A673 (cell line): ENCODE results near the gene CTAGE8. TPM values are rescaled to one million over a fixed set of nuclear protein-coding genes. Genes with fewer than 3 reads are reported as not detected.
"Not testable (repeated sequence)": the region's sequence is repeated elsewhere in the genome, so short reads cannot be mapped to it uniquely, and the experiment has no call there.

ENCODE experiments used
- BruUV-seq: library from RNA; stranded (reverse); fragments of 400-500 nt; replicated peaks from 2 replicates; lab custom pipeline; 2021; lab: Mats Ljungman, UMichigan
- CTCF ChIA-PET: fragments of 300-600 bp; sonication (Branson Sonifier 250); formaldehyde crosslinking; loops from one replicate; lab custom pipeline; 2022; ENCODE audit warnings: antibody characterized with exemption; lab: Charles Lee
- POLR2A ChIA-PET: fragments of 300-600 bp; sonication (Branson Sonifier 250); formaldehyde crosslinking; loops from one replicate; lab custom pipeline; 2022; ENCODE audit warnings: antibody characterized with exemption; ENCODE audit not compliant: low non-redundant PET; lab: Charles Lee
- DNase-seq: peaks from one replicate; pipeline ENCODE4 v3.0.0-alpha.2; 2015; ENCODE audit warnings: low spot score
- H3K27ac ChIP-seq: fragments of 200-600 bp; sonication (generic); 2 replicates; pipeline ENCODE4 v1.5.1; 2016; ENCODE audit warnings: mixed run types, low read depth, mild to moderate bottlenecking, mixed read lengths, antibody characterized with exemption, low read length; ENCODE audit not compliant: poor library complexity, severe bottlenecking
- H3K27me3 ChIP-seq: fragments of 200-600 bp; sonication (generic); replicated peaks from 2 replicates; pipeline ENCODE4 v1.6.1; 2017; ENCODE audit warnings: mixed run types, low read depth, mild to moderate bottlenecking, mixed read lengths, antibody characterized with exemption, low read length; ENCODE audit not compliant: insufficient read depth, poor library complexity
- H3K36me3 ChIP-seq: fragments of 200-600 bp; sonication (generic); 2 replicates; pipeline ENCODE4 v1.6.1; 2016; ENCODE audit warnings: mixed run types, mild to moderate bottlenecking, mixed read lengths, antibody characterized with exemption, low read length; ENCODE audit not compliant: insufficient read depth, poor library complexity, severe bottlenecking
- H3K4me1 ChIP-seq: fragments of 200-600 bp; sonication (generic); 2 replicates; pipeline ENCODE4 v1.6.1; 2017; ENCODE audit warnings: mixed run types, mild to moderate bottlenecking, mixed read lengths, antibody characterized with exemption, low read length; ENCODE audit not compliant: insufficient read depth, poor library complexity, severe bottlenecking
- H3K4me3 ChIP-seq: fragments of 200-600 bp; sonication (generic); 2 replicates; pipeline ENCODE4 v1.5.1; 2016; ENCODE audit warnings: low read depth, mixed run types, mild to moderate bottlenecking, mixed read lengths, low read length; ENCODE audit not compliant: poor library complexity, severe bottlenecking
- H3K9me3 ChIP-seq: fragments of 200-600 bp; sonication (generic); 2 replicates; pipeline ENCODE4 v1.6.1; 2016; ENCODE audit warnings: mixed run types, low read depth, mild to moderate bottlenecking, mixed read lengths, antibody characterized with exemption, low read length; ENCODE audit not compliant: poor library complexity, severe bottlenecking
- intact Hi-C: fragments of 100-400 bp; cut with micrococcal nuclease; formaldehyde crosslinking; loops from one replicate; pipeline ENCODE4 v1.10.0; 2022; ENCODE audit not compliant: unreplicated experiment
- total RNA-seq: library from RNA; stranded (reverse); gene quantifications from 2 replicates; pipeline ENCODE4 v1.2.3, GENCODE V29; 2021

The CTAGE8 gene
- total RNA-seq, 1 experiment from 2014 or later = 2.1 TPM

GRCh38 chr7:144302578-144303303 lies 33.7 kb upstream of the CTAGE8 start:
- H3K4me3 ChIP-seq, H3K4me1 ChIP-seq, BruUV-seq, H3K27ac ChIP-seq, intact Hi-C loops, H3K9me3 ChIP-seq, H3K27me3 ChIP-seq, H3K36me3 ChIP-seq, DNase-seq, POLR2A ChIA-PET, CTCF ChIA-PET: not testable (repeated sequence)

- H3K36me3 ChIP-seq, H3K4me3 ChIP-seq, DNase-seq, intact Hi-C loops, H3K9me3 ChIP-seq, H3K27ac ChIP-seq, H3K4me1 ChIP-seq, CTCF ChIA-PET, BruUV-seq, POLR2A ChIA-PET, H3K27me3 ChIP-seq: not testable (repeated sequence)
Measured at GRCh38 chr7:144293794-144294499, 24.9 kb upstream of the CTAGE8 start.

- H3K4me1 ChIP-seq, H3K27me3 ChIP-seq, H3K9me3 ChIP-seq, CTCF ChIA-PET, H3K4me3 ChIP-seq, BruUV-seq, POLR2A ChIA-PET, intact Hi-C loops, H3K27ac ChIP-seq, DNase-seq, H3K36me3 ChIP-seq: not testable (repeated sequence)
Measured at GRCh38 chr7:144292384-144293161, 23.5 kb upstream of the CTAGE8 start.

- POLR2A ChIA-PET, BruUV-seq, H3K4me3 ChIP-seq, CTCF ChIA-PET, H3K27me3 ChIP-seq, H3K27ac ChIP-seq, intact Hi-C loops, H3K9me3 ChIP-seq, H3K36me3 ChIP-seq, H3K4me1 ChIP-seq, DNase-seq: not testable (repeated sequence)
Measured at GRCh38 chr7:144291607-144292006, 22.5 kb upstream of the CTAGE8 start.

- DNase-seq, H3K4me1 ChIP-seq, H3K4me3 ChIP-seq, H3K9me3 ChIP-seq, POLR2A ChIA-PET, CTCF ChIA-PET, H3K36me3 ChIP-seq, BruUV-seq, H3K27me3 ChIP-seq, H3K27ac ChIP-seq, intact Hi-C loops: not testable (repeated sequence)
Measured at GRCh38 chr7:144287171-144287784, 18.2 kb upstream of the CTAGE8 start.

- H3K27ac ChIP-seq, DNase-seq, H3K36me3 ChIP-seq, H3K9me3 ChIP-seq, H3K4me1 ChIP-seq, BruUV-seq, H3K27me3 ChIP-seq, CTCF ChIA-PET, POLR2A ChIA-PET, H3K4me3 ChIP-seq, intact Hi-C loops: not testable (repeated sequence)
Measured at GRCh38 chr7:144283716-144284115, 14.6 kb upstream of the CTAGE8 start.

GRCh38 chr7:144282490-144282889 lies 13.4 kb upstream of the CTAGE8 start:
- not testable (repeated sequence) for BruUV-seq, H3K27me3 ChIP-seq

More at GRCh38 chr7:144282490-144282889, 13.4 kb upstream of the CTAGE8 start:
- DNase-seq, H3K27ac ChIP-seq, H3K4me3 ChIP-seq, POLR2A ChIA-PET, intact Hi-C loops, H3K4me1 ChIP-seq, H3K36me3 ChIP-seq, CTCF ChIA-PET, H3K9me3 ChIP-seq: not testable (repeated sequence)
